Measurements from ENCODE around the gene MAP7. TPM values are rescaled to one million over a fixed set of nuclear protein-coding genes. Genes with fewer than 3 reads are reported as not detected.
A peak's percentile ranks its signal among the peaks of the same experiment; 100 is the strongest.

Gene MAP7

DNA sequence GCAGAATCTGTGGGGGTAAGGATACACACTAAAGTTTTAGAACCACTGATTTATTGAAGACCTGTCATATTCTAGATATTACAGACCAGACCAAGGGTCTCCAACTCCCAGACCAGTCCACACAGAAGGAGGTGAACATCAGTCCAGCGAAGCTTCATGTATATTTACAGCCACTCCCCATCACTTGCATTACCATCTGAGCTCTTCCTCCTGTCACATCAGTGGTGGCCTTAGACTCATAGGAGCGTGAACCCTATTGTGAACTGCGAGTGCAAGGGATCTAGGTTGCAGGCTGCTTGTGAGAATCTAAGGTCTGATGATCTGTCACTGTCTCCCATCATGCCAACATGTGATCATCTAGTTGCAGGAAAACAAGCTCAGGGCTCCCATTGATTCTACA is 255.6 kb downstream of the MAP7 start:
- Histone ChIP-seq H3K27ac (ENCODE audit: low read depth, low read length) (no peak overlapping the region), H4K8ac (ENCODE audit: low read depth, low read length) (no peak overlapping the region), H3K18ac (ENCODE audit: low read length) (no peak overlapping the region), H3K27me3 (ENCODE audit: insufficient read depth, low read length, poor library complexity) (no peaks in the 10 kb centered on the region), H3K4me3 (ENCODE audit: low read length) (no peak overlapping the region), H3K79me2 (ENCODE audit: control insufficient read depth, insufficient read depth, low read length) (no peaks in the 10 kb centered on the region), H2BK5ac (ENCODE audit: low read length) (no peak overlapping the region), H3K79me1 (ENCODE audit: low read length) (no peaks in the 10 kb centered on the region), H3K9ac (ENCODE audit: low read length) (no peak overlapping the region), H3K36me3 (ENCODE audit: control insufficient read depth, insufficient read depth, low read length) (no peaks in the 10 kb centered on the region), H2BK15ac (replicated peaks; ENCODE audit: low read depth) (no peak overlapping the region), H3K56ac (ENCODE audit: low read length) (no peak overlapping the region), H2BK120ac (ENCODE audit: low read depth, low read length) (no peak overlapping the region), H3K4me1 (ENCODE audit: control insufficient read depth, low read depth, low read length) (no peaks in the 10 kb centered on the region), H4K5ac (ENCODE audit: low read length) (no peak overlapping the region), H3K23ac (ENCODE audit: low read length) (peak overlapping the region; percentile 15), H3K4me2 (ENCODE audit: low read length) (no peak overlapping the region), H3K4ac (ENCODE audit: low read depth, low read length) (no peak overlapping the region), H2AK5ac (ENCODE audit: low read length) (no peak overlapping the region)
- no CpG with 5 or more reads among the region's 3 CpGs for WGBS (ENCODE audit: extremely low coverage, insufficient coverage, low lambda C conversion rate)
- DNase-seq = no peak

Small RNA genes within 50 kb of the gene (small RNA-seq; reads per million reads assigned to genes)
- gene AL023284.1 (ENCODE audit: insufficient read depth) (not detected), gene NDUFS5P1 (ENCODE audit: insufficient read depth) (not detected)

All from mesendoderm (in vitro differentiated cells).